Smooth muscle cell (in vitro differentiated cells): ENCODE measurements around the gene COBL. TPM values are rescaled to one million over a fixed set of nuclear protein-coding genes. Genes with fewer than 3 reads are reported as not detected.

Source experiments
- DNase-seq: peaks from one replicate; lab custom pipeline; 2025; ENCODE audit not compliant: unreplicated experiment; lab: John Stamatoyannopoulos, UW
- H2AFZ ChIP-seq: fragments of 200-600 bp; sonication (generic); 2 replicates; pipeline ENCODE4 v1.6.0; 2016; ENCODE audit warnings: antibody characterized with exemption, low read depth, mild to moderate bottlenecking
- H3F3A ChIP-seq: fragments of 200-600 bp; sonication (generic); 2 replicates; pipeline ENCODE4 v1.6.0; 2017; ENCODE audit warnings: antibody characterized with exemption, low read depth
- H3K27ac ChIP-seq: fragments of 200-600 bp; sonication (generic); 2 replicates; pipeline ENCODE4 v1.5.1; 2016; ENCODE audit warnings: low read depth, mild to moderate bottlenecking
- H3K27me3 ChIP-seq: fragments of 200-600 bp; sonication (generic); 2 replicates; pipeline ENCODE4 v1.6.1; 2016; ENCODE audit warnings: low read depth, mild to moderate bottlenecking
- H3K36me3 ChIP-seq: fragments of 200-600 bp; sonication (generic); 2 replicates; pipeline ENCODE4 v1.5.1; 2016; ENCODE audit warnings: low read depth
- H3K4me1 ChIP-seq: fragments of 200-600 bp; sonication (generic); 2 replicates; pipeline ENCODE4 v1.5.1; 2016; ENCODE audit warnings: low read depth
- H3K4me2 ChIP-seq: fragments of 200-600 bp; sonication (generic); 2 replicates; pipeline ENCODE4 v1.6.0; 2016; ENCODE audit warnings: mild to moderate bottlenecking
- H3K4me3 ChIP-seq: fragments of 200-600 bp; sonication (generic); 2 replicates; pipeline ENCODE4 v1.5.1; 2016; ENCODE audit warnings: mild to moderate bottlenecking
- H3K79me2 ChIP-seq: fragments of 200-600 bp; sonication (generic); 2 replicates; pipeline ENCODE4 v1.6.0; 2016; ENCODE audit warnings: low read depth, mild to moderate bottlenecking
- H3K9ac ChIP-seq: fragments of 200-600 bp; sonication (generic); 2 replicates; pipeline ENCODE4 v1.6.0; 2016; ENCODE audit warnings: low read depth
- H3K9me3 ChIP-seq: fragments of 200-600 bp; sonication (generic); replicated peaks from 2 replicates; pipeline ENCODE4 v1.5.1; 2016; ENCODE audit warnings: low read depth
- H4K20me1 ChIP-seq: fragments of 200-600 bp; sonication (generic); 2 replicates; pipeline ENCODE4 v1.6.0; 2016; ENCODE audit warnings: low read depth
- WGBS: methylation state at CpG from one replicate; pipeline ENCODE4 v1.1.7; 2016; ENCODE audit warnings: low lambda C conversion rate; 5-methylcytosine and 5-hydroxymethylcytosine counted together
- polyA plus RNA-seq: library from polyadenylated mRNA; unstranded; fragments of >200 nt; fragmentation: Nextera tagmentation; extraction: Ambion mirVana; gene quantifications from 2 replicates; pipeline ENCODE4 v1.2.1, GENCODE V29; 2016
- total RNA-seq: library from RNA; depleted of rRNA; stranded (reverse); fragments of >200 nt; gene quantifications from 2 replicates; pipeline ENCODE4 v1.2.3, GENCODE V29; 2014
- TF ChIP-seq, protein P1 (sequence below): fragments of 200-600 bp; sonication (generic); IDR thresholded peaks from 2 replicates; pipeline ENCODE4 v1.5.1; 2017; ENCODE audit warnings: borderline replicate concordance, mild to moderate bottlenecking, antibody characterized with exemption; ENCODE audit not compliant: insufficient read depth, poor library complexity, severe bottlenecking

Gene COBL
- total and polyA plus RNA-seq, 2 experiments from 2014 or later = 0.47 to 2.8 TPM

DNA sequence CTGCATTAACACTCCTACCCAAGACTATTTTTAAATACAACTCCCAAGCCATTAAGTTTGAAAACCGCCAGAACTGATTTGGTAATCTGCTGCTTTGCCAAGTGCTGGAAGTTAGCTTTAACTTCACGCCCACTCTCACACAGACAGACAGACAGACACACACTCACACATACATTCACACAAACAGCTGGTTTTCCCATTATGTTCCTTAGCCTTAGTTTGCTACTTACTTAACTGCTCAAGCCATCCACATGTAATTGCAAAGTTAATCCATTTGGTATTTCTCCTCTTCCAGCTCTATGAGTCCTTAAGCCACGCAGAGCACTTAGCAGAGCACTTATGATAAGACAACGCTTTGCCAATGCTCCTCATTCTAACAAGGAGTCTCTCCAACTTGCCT is 8.3 kb downstream of the COBL start:
- DNase-seq = no peak
- H3K4me2 ChIP-seq = peak overlapping the region; percentile 74
- peaks cover 21% of the 10 kb centered on the region for H3K79me2 ChIP-seq
- no peaks in the 10 kb centered on the region for H3K36me3 ChIP-seq
- H3K9me3 ChIP-seq = no peaks in the 10 kb centered on the region
- no peaks in the 10 kb centered on the region for H4K20me1 ChIP-seq
- H3K4me1 ChIP-seq = peaks cover 15% of the 10 kb centered on the region
- H3K4me3 ChIP-seq = no peak overlapping the region
- H3F3A ChIP-seq = peaks cover 3% of the 10 kb centered on the region
- H3K27ac ChIP-seq = peak overlapping the region; percentile 85
- WGBS = 11% methylated on average over 4 of the region's 4 CpGs
- H3K27me3 ChIP-seq = no peaks in the 10 kb centered on the region
- H2AFZ ChIP-seq = no peak overlapping the region
- H3K9ac ChIP-seq = peak overlapping the region; percentile 25
- TF ChIP-seq, protein P1, sequence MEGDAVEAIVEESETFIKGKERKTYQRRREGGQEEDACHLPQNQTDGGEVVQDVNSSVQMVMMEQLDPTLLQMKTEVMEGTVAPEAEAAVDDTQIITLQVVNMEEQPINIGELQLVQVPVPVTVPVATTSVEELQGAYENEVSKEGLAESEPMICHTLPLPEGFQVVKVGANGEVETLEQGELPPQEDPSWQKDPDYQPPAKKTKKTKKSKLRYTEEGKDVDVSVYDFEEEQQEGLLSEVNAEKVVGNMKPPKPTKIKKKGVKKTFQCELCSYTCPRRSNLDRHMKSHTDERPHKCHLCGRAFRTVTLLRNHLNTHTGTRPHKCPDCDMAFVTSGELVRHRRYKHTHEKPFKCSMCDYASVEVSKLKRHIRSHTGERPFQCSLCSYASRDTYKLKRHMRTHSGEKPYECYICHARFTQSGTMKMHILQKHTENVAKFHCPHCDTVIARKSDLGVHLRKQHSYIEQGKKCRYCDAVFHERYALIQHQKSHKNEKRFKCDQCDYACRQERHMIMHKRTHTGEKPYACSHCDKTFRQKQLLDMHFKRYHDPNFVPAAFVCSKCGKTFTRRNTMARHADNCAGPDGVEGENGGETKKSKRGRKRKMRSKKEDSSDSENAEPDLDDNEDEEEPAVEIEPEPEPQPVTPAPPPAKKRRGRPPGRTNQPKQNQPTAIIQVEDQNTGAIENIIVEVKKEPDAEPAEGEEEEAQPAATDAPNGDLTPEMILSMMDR = no peak

DNA sequence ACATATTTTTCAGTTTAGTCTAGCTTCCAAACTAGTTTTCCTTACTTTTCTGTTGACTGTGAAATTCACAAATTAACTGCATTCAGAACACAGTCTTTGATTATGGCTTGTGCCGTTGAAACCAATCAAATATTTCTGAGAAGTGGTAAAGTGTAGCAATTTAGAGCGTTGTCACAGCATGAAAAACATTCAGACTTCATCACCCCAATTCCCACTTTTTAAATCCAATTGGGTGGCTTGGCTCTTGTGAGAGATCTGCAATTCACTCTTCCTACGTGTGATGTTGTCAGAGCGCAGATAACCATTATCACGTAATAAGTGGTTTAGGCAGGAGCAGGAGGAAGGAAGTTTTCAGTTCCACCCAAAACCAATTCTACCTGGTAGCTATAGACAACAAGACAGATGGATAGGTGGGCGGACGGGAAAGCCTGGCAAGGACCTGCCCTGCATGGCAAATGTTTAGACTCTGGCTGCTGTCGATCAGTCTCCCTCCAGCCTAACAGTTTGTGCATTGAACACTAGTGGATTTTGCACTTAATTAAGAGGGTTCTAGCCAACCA is 8.9 kb downstream of the COBL start:
- Histone ChIP-seq H2AFZ (no peak overlapping the region), H3K4me1 (peaks cover 15% of the 10 kb centered on the region), H3K9ac (no peak overlapping the region), H3F3A (peaks cover 3% of the 10 kb centered on the region), H4K20me1 (no peaks in the 10 kb centered on the region), H3K79me2 (peaks cover 16% of the 10 kb centered on the region), H3K27ac (peak overlapping the region; percentile 85), H3K4me3 (no peak overlapping the region), H3K9me3 (no peaks in the 10 kb centered on the region), H3K36me3 (no peaks in the 10 kb centered on the region), H3K27me3 (no peaks in the 10 kb centered on the region), H3K4me2 (peak overlapping the region; percentile 74)
- TF ChIP-seq, protein P1 = no peak
- DNase-seq = no peak
- WGBS = 37% methylated on average over 8 of the region's 8 CpGs

DNA sequence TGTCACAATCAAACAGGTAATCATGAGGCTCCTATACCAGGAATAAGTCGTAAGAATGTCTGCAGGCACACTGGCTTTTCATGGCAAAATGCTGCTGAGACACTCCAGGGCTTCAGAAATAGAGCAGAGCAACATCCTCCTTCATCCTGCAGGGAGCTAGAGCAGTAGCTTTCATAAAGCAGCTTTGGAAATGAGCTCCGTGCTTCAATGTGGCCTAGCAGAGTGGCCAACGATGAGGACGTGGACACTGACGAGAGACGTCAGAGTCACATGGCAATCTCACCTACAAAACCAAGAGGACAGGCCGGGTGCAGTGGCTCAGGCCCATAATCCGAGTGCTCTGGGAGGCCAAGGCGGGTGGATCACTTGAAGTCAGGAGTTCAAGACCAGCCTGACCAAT is 9.8 kb downstream of the COBL start:
- Histone ChIP-seq H3K4me3 (no peak overlapping the region), H3K9me3 (no peaks in the 10 kb centered on the region), H3K79me2 (peaks cover 6% of the 10 kb centered on the region), H3F3A (peaks cover 3% of the 10 kb centered on the region), H3K4me1 (peaks cover 15% of the 10 kb centered on the region), H3K4me2 (no peak overlapping the region), H3K27ac (no peak overlapping the region), H3K36me3 (no peaks in the 10 kb centered on the region), H2AFZ (no peak overlapping the region), H3K9ac (no peak overlapping the region), H3K27me3 (no peaks in the 10 kb centered on the region), H4K20me1 (no peaks in the 10 kb centered on the region)
- no peak for DNase-seq
- WGBS = 94% methylated on average over 9 of the region's 9 CpGs
- TF ChIP-seq, protein P1 = no peak

DNA sequence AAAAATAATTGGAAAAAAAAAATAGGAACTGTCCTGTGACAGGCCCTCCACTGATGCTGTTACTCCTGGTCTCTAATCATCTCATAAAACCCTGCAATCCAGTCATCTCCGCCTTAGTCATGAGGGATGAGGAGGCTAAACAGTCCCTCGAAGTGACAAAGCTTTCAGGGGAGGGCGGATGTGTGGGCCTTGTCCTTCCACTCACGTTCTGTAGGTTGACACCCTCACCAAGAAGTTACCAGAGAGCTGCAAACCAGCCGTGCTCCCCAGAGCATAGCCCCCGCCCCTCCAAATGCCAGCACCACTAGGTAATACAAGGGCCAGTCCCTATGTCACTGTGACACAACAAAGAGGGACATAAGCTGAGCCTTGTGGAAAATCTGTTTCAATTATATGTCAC is 11.9 kb downstream of the COBL start:
- peaks cover 3% of the 10 kb centered on the region for H3K79me2 ChIP-seq
- TF ChIP-seq, protein P1 = no peak
- 29% methylated on average over 6 of the region's 6 CpGs for WGBS

More for the DNA sequence above, 11.9 kb downstream of the COBL start:
- DNase-seq = no peak
- peak overlapping the region; percentile 50 for H3K27ac ChIP-seq
- peak overlapping the region; percentile 29 for H3K4me2 ChIP-seq
- no peaks in the 10 kb centered on the region for H3K36me3 ChIP-seq
- H2AFZ ChIP-seq = no peak overlapping the region
- H3K9me3 ChIP-seq = no peaks in the 10 kb centered on the region
- peaks cover 3% of the 10 kb centered on the region for H3F3A ChIP-seq
- peaks cover 12% of the 10 kb centered on the region for H3K4me1 ChIP-seq
- no peaks in the 10 kb centered on the region for H4K20me1 ChIP-seq
- no peaks in the 10 kb centered on the region for H3K27me3 ChIP-seq
- no peak overlapping the region for H3K4me3 ChIP-seq
- peak overlapping the region; percentile 9 for H3K9ac ChIP-seq
